GM13976 (cell line): Measurements from ENCODE around the gene CLP1.

Experiments
- DNase-seq: peaks from one replicate; pipeline ENCODE4 v3.0.0; 2012; ENCODE audit warnings: low spot score
- CTCF ChIP-seq: IDR thresholded peaks from 2 replicates; pipeline ENCODE4 v1.5.1; 2012; ENCODE audit warnings: borderline replicate concordance, mild to moderate bottlenecking; ENCODE audit not compliant: insufficient read depth; ENCODE audit errors: extremely low read depth, missing control alignments, control extremely low read depth
- in situ Hi-C: fragments of 300-500 bp; cut with MboI; formaldehyde crosslinking; loops from one replicate; pipeline ENCODE4 v1.12.0; 2022; ENCODE audit warnings: low sequenced_read_pairs, mixed read lengths, inconsistent platforms; ENCODE audit not compliant: unreplicated experiment

Gene CLP1

GRCh38 chr11:57633394-57634070 lies 24.0 kb upstream of the CLP1 start:
- in situ Hi-C loops, result no loop called here
- no peak for DNase-seq
- no peak for TF ChIP-seq CTCF

GRCh38 chr11:57634311-57634710 lies 23.3 kb upstream of the CLP1 start:
- DNase-seq, result no peak
- in situ Hi-C loops, result no loop called here
- TF ChIP-seq CTCF, result no peak

GRCh38 chr11:57635246-57635645 lies 22.3 kb upstream of the CLP1 start:
- in situ Hi-C loops, result no loop called here
- DNase-seq, result no peak
- no peak for TF ChIP-seq CTCF

- in situ Hi-C loops, result no loop called here
- DNase-seq, result no peak
- TF ChIP-seq CTCF, result no peak
Measured at GRCh38 chr11:57637626-57638004, 19.9 kb upstream of the CLP1 start.

GRCh38 chr11:57638005-57638781 lies 19.4 kb upstream of the CLP1 start:
- in situ Hi-C loops, result no loop called here
- peak; percentile 77 for DNase-seq
- no peak for TF ChIP-seq CTCF

GRCh38 chr11:57638811-57639320 lies 18.7 kb upstream of the CLP1 start:
- in situ Hi-C loops, result no loop called here
- DNase-seq, result peak; percentile 58

More at GRCh38 chr11:57638811-57639320, 18.7 kb upstream of the CLP1 start:
- no peak for TF ChIP-seq CTCF
